Right lobe of liver (tissue), 4 donors: ENCODE data around the gene ARHGAP33.
A peak's percentile ranks its signal among the peaks of the same experiment; 100 is the strongest.

Experiments
- CTCF ChIP-seq, 4 donors: fragments of 200-600 bp in 3 of 4; fragments of 450-650 bp in 1 of 4; IDR thresholded peaks; one replicate each; pipeline versions ENCODE4 v1.5.1 to v1.8.0; 2016 to 2022; ENCODE audit warnings: antibody characterized with exemption in 4 of 4, mild to moderate bottlenecking in 2 of 4
- POLR2A ChIP-seq: fragments of 450-650 bp; IDR thresholded peaks from one replicate; pipeline ENCODE4 v1.6.1; 2017; ENCODE audit warnings: antibody characterized with exemption, mild to moderate bottlenecking
- donor health status: DM: no; HTN: no; CAD: no.
- donor health status: DM: no; HTN: no; CAD: no.
- donor health status: DM: no; HTN: yes; CAD: no.

GRCh38 chr19:35740423-35741202, 34.8 kb upstream of the ARHGAP33 start:
- TF ChIP-seq CTCF (IDR thresholded peaks at IDR 0.05) (peak in 2 of 4 donors; percentile 16 to 23), POLR2A (peak; percentile 63)
